IPS DF 6.9 (cell line): Measurements from ENCODE around the gene KRTCAP2.

ENCODE experiments used
- DNase-seq: peaks from one replicate; pipeline ENCODE4 v3.0.0-alpha.2; 2013; ENCODE audit warnings: low read depth, low spot score
- H3K27ac ChIP-seq: one replicate; pipeline ENCODE4 v1.5.1; 2013; ENCODE audit warnings: low read length, control low read depth
- H3K27me3 ChIP-seq: 2 replicates; pipeline ENCODE4 v1.6.1; 2013; ENCODE audit warnings: mild to moderate bottlenecking, low read length; ENCODE audit not compliant: control insufficient read depth, insufficient read depth
- H3K36me3 ChIP-seq: 2 replicates; pipeline ENCODE4 v1.6.1; 2013; ENCODE audit warnings: low read length; ENCODE audit not compliant: control insufficient read depth, insufficient read depth
- H3K4me1 ChIP-seq: 2 replicates; pipeline ENCODE4 v1.6.1; 2013; ENCODE audit warnings: low read length; ENCODE audit not compliant: control insufficient read depth, insufficient read depth
- H3K4me3 ChIP-seq: 2 replicates; pipeline ENCODE4 v1.5.1; 2013; ENCODE audit warnings: mild to moderate bottlenecking, low read length
- H3K9me3 ChIP-seq: 2 replicates; pipeline ENCODE4 v1.6.1; 2013; ENCODE audit warnings: low read length, inconsistent platforms; ENCODE audit not compliant: control insufficient read depth, insufficient read depth
- WGBS: extraction: QIAGEN DNeasy Blood & Tissue Kit; methylation state at CpG from one replicate; pipeline ENCODE4 v1.1.7; 2013; ENCODE audit warnings: mixed read lengths, missing lambda C conversion rate; ENCODE audit not compliant: insufficient read length, insufficient coverage; 5-methylcytosine and 5-hydroxymethylcytosine counted together

Gene KRTCAP2

GRCh38 chr1:155181371-155182051, 8.4 kb upstream of the KRTCAP2 start:
- no peak overlapping the region for H3K27ac ChIP-seq
- WGBS = no CpG with 5 or more reads among the region's 18 CpGs
- no peak overlapping the region for H3K4me3 ChIP-seq
- no peaks in the 10 kb centered on the region for H3K27me3 ChIP-seq
- H3K9me3 ChIP-seq = no peaks in the 10 kb centered on the region
- H3K36me3 ChIP-seq = peaks cover 35% of the 10 kb centered on the region
- 0 out of 2 replicates have a peak, but pooled peaks cover 2% of the 10 kb centered on the region for H3K4me1 ChIP-seq
- no peak for DNase-seq

- 0 out of 2 replicates have a peak, but pooled peaks cover 2% of the 10 kb centered on the region for H3K4me1 ChIP-seq
- H3K27ac ChIP-seq = no peak overlapping the region
- H3K27me3 ChIP-seq = no peaks in the 10 kb centered on the region
- DNase-seq = no peak
- WGBS = no CpG with 5 or more reads among the region's 31 CpGs
- no peaks in the 10 kb centered on the region for H3K9me3 ChIP-seq
- H3K4me3 ChIP-seq = no peak overlapping the region
- H3K36me3 ChIP-seq = peaks cover 35% of the 10 kb centered on the region
Measured at GRCh38 chr1:155179112-155180031, 6.3 kb upstream of the KRTCAP2 start.

- H3K36me3 ChIP-seq = peaks cover 31% of the 10 kb centered on the region
- WGBS = no CpG with 5 or more reads among the region's 30 CpGs
- H3K27me3 ChIP-seq = no peaks in the 10 kb centered on the region
- no peak overlapping the region for H3K27ac ChIP-seq
- 0 out of 2 replicates have a peak, but pooled peaks cover 2% of the 10 kb centered on the region for H3K4me1 ChIP-seq
- no peaks in the 10 kb centered on the region for H3K9me3 ChIP-seq
- no peak overlapping the region for H3K4me3 ChIP-seq
- DNase-seq = no peak
Measured at GRCh38 chr1:155178441-155179111, 5.5 kb upstream of the KRTCAP2 start.

GRCh38 chr1:155177918-155178281, 4.8 kb upstream of the KRTCAP2 start:
- H3K9me3 ChIP-seq = no peaks in the 10 kb centered on the region
- H3K36me3 ChIP-seq = peaks cover 30% of the 10 kb centered on the region
- no peak overlapping the region for H3K27ac ChIP-seq
- H3K4me1 ChIP-seq = 0 out of 2 replicates have a peak, but pooled peaks cover 2% of the 10 kb centered on the region
- no peak for DNase-seq
- no peaks in the 10 kb centered on the region for H3K27me3 ChIP-seq
- H3K4me3 ChIP-seq = no peak overlapping the region
- WGBS = no CpG with 5 or more reads among the region's 9 CpGs

GRCh38 chr1:155177192-155177917, 4.3 kb upstream of the KRTCAP2 start:
- no peak for DNase-seq
- no peaks in the 10 kb centered on the region for H3K9me3 ChIP-seq
- no peaks in the 10 kb centered on the region for H3K27me3 ChIP-seq
- no peak overlapping the region for H3K4me3 ChIP-seq
- WGBS = no CpG with 5 or more reads among the region's 11 CpGs
- 0 out of 2 replicates have a peak, but pooled peaks cover 2% of the 10 kb centered on the region for H3K4me1 ChIP-seq
- peaks cover 30% of the 10 kb centered on the region for H3K36me3 ChIP-seq
- H3K27ac ChIP-seq = no peak overlapping the region

GRCh38 chr1:155176544-155177071, 3.5 kb upstream of the KRTCAP2 start:
- Histone ChIP-seq H3K27ac (no peak overlapping the region), H3K36me3 (peaks cover 30% of the 10 kb centered on the region), H3K27me3 (no peaks in the 10 kb centered on the region), H3K4me1 (0 out of 2 replicates have a peak, but pooled peaks cover 2% of the 10 kb centered on the region), H3K9me3 (no peaks in the 10 kb centered on the region), H3K4me3 (no peak overlapping the region)
- DNase-seq = no peak
- WGBS = no CpG with 5 or more reads among the region's 8 CpGs

GRCh38 chr1:155175927-155176371, 2.8 kb upstream of the KRTCAP2 start:
- H3K4me1 ChIP-seq = 0 out of 2 replicates have a peak, but pooled peaks cover 2% of the 10 kb centered on the region
- no peak overlapping the region for H3K4me3 ChIP-seq
- no peak for DNase-seq
- H3K9me3 ChIP-seq = no peaks in the 10 kb centered on the region
- no CpG with 5 or more reads among the region's 9 CpGs for WGBS
- no peak overlapping the region for H3K27ac ChIP-seq
- H3K27me3 ChIP-seq = no peaks in the 10 kb centered on the region
- peaks cover 30% of the 10 kb centered on the region for H3K36me3 ChIP-seq

- 0 out of 2 replicates have a peak, but pooled peaks cover 2% of the 10 kb centered on the region for H3K4me1 ChIP-seq
- no peak overlapping the region for H3K27ac ChIP-seq
- no CpG with 5 or more reads among the region's 12 CpGs for WGBS
- DNase-seq = no peak
- no peak overlapping the region for H3K4me3 ChIP-seq
- H3K9me3 ChIP-seq = no peaks in the 10 kb centered on the region
- H3K27me3 ChIP-seq = no peaks in the 10 kb centered on the region
- peaks cover 30% of the 10 kb centered on the region for H3K36me3 ChIP-seq
Measured at GRCh38 chr1:155175281-155175926, 2.3 kb upstream of the KRTCAP2 start.
